Cardiac muscle cell (in vitro differentiated cells and primary cell): ENCODE measurements around the gene LMAN1. TPM values are rescaled to one million over a fixed set of nuclear protein-coding genes. Genes with fewer than 3 reads are reported as not detected.

ENCODE experiments used
- DNase-seq, 2 donors: peaks; one replicate each; pipeline versions ENCODE4 v3.0.0 to v3.0.0-alpha.2; 2010 to 2017; ENCODE audit warnings: low read depth in 1 of 2, low spot score in 1 of 2
- H3K27ac ChIP-seq: fragments of 200-600 bp; sonication (generic); 2 replicates; pipeline ENCODE4 v1.5.1; 2016
- H3K27me3 ChIP-seq: fragments of 200-600 bp; sonication (generic); 2 replicates; pipeline ENCODE4 v1.6.0; 2016; ENCODE audit warnings: control low read depth
- H3K36me3 ChIP-seq: fragments of 200-600 bp; sonication (generic); 2 replicates; pipeline ENCODE4 v1.5.1; 2016; ENCODE audit warnings: control low read depth
- H3K4me1 ChIP-seq: fragments of 200-600 bp; sonication (generic); 2 replicates; pipeline ENCODE4 v1.8.1; 2017; ENCODE audit warnings: low read depth, mild to moderate bottlenecking, mixed run types
- H3K4me3 ChIP-seq: fragments of 200-600 bp; sonication (generic); 2 replicates; pipeline ENCODE4 v1.5.1; 2016; ENCODE audit warnings: mild to moderate bottlenecking
- H3K9me3 ChIP-seq: fragments of 200-600 bp; sonication (generic); 2 replicates; pipeline ENCODE4 v1.5.1; 2017; ENCODE audit warnings: low read depth, mild to moderate bottlenecking, control low read depth
- CTCF ChIP-seq: IDR thresholded peaks from 2 replicates; pipeline ENCODE4 v1.5.1; 2012; ENCODE audit warnings: low read depth, mild to moderate bottlenecking, low read length
- polyA plus RNA-seq: library from polyadenylated mRNA; unstranded; fragments of >200 nt; fragmentation: Nextera tagmentation; extraction: Ambion mirVana; gene quantifications from 2 replicates; pipeline ENCODE4 v1.2.1, GENCODE V29; 2016
- total RNA-seq: library from RNA; depleted of rRNA; stranded (reverse); fragments of >200 nt; gene quantifications from 2 replicates; pipeline ENCODE4 v1.2.3, GENCODE V29; 2016

The LMAN1 gene
- total RNA-seq (65.5 and 68.1 TPM in 2 replicates), polyA plus RNA-seq (51.3 and 56.4 TPM in 2 replicates)

- TF ChIP-seq CTCF: no peak
- peak; percentile 97 to 98 for DNase-seq
- H3K27me3 ChIP-seq: peaks cover 5% of the 10 kb centered on the region
- no peaks in the 10 kb centered on the region for H3K9me3 ChIP-seq
- peaks cover 15% of the 10 kb centered on the region for H3K36me3 ChIP-seq
- H3K4me1 ChIP-seq: peaks cover 13% of the 10 kb centered on the region
- peak within 1 kb of the TSS; percentile 97 for H3K27ac ChIP-seq
- peak within 1 kb of the TSS; percentile 87 for H3K4me3 ChIP-seq
These were observed at the start of gene LMAN1 for GRCh38 chr18:59358712-59359575. TSS of gene LMAN1 (minus strand) at chr18:59359265. CDS start at chr18:59359244, 21 bp downstream.

GRCh38 chr18:59402432-59403090 is 43.5 kb upstream of the LMAN1 start:
- H3K9me3 ChIP-seq: no peaks in the 10 kb centered on the region
- H3K36me3 ChIP-seq: no peaks in the 10 kb centered on the region
- peak; percentile 78 to 92 for DNase-seq
- peak; percentile 96 for TF ChIP-seq CTCF
- H3K27me3 ChIP-seq: peaks cover 3% of the 10 kb centered on the region
- no peaks in the 10 kb centered on the region for H3K4me1 ChIP-seq
- no peak overlapping the region for H3K4me3 ChIP-seq
- H3K27ac ChIP-seq: no peak overlapping the region

GRCh38 chr18:59400407-59400806 is 41.3 kb upstream of the LMAN1 start:
- H3K4me3 ChIP-seq: no peak overlapping the region
- no peaks in the 10 kb centered on the region for H3K9me3 ChIP-seq
- H3K27me3 ChIP-seq: peaks cover 12% of the 10 kb centered on the region
- H3K27ac ChIP-seq: no peak overlapping the region
- H3K4me1 ChIP-seq: no peaks in the 10 kb centered on the region
- no peak for TF ChIP-seq CTCF
- no peaks in the 10 kb centered on the region for H3K36me3 ChIP-seq
- DNase-seq: no peak

- no peak for TF ChIP-seq CTCF
- Histone ChIP-seq H3K27ac (no peak overlapping the region), H3K27me3 (peaks cover 45% of the 10 kb centered on the region), H3K36me3 (no peaks in the 10 kb centered on the region), H3K9me3 (no peaks in the 10 kb centered on the region), H3K4me3 (no peak overlapping the region), H3K4me1 (no peaks in the 10 kb centered on the region)
- no peak for DNase-seq
These were observed 36.4 kb upstream of the LMAN1 start for GRCh38 chr18:59395226-59396175.

- no peak overlapping the region for H3K27ac ChIP-seq
- peaks cover 14% of the 10 kb centered on the region for H3K4me1 ChIP-seq
- no peaks in the 10 kb centered on the region for H3K9me3 ChIP-seq
- DNase-seq: peak in 1 of 2 donors; percentile 21
- no peak overlapping the region for H3K4me3 ChIP-seq
- no peaks in the 10 kb centered on the region for H3K36me3 ChIP-seq
- peaks cover 45% of the 10 kb centered on the region for H3K27me3 ChIP-seq
- no peak for TF ChIP-seq CTCF
These were observed 34.3 kb upstream of the LMAN1 start for GRCh38 chr18:59393381-59393780.
